Type B pancreatic cell (in vitro differentiated cells): ENCODE measurements around the gene RPN2. TPM values are rescaled to one million over a fixed set of nuclear protein-coding genes. Genes with fewer than 3 reads are reported as not detected.

Source experiments
- DNase-seq: peaks from one replicate; pipeline ENCODE4 v3.0.0; 2021; ENCODE audit warnings: mixed read lengths; ENCODE audit not compliant: unreplicated experiment; ENCODE audit errors: extremely low spot score
- H3K27ac Mint-ChIP-seq: 2 replicates; pipeline ENCODE4 v1.8.0; 2021; ENCODE audit warnings: mild to moderate bottlenecking, mixed read lengths
- H3K27me3 Mint-ChIP-seq: 2 replicates; pipeline ENCODE4 v1.8.0; 2021; ENCODE audit warnings: mixed read lengths
- H3K36me3 Mint-ChIP-seq: 2 replicates; pipeline ENCODE4 v1.8.0; 2021; ENCODE audit warnings: mixed read lengths
- H3K4me1 Mint-ChIP-seq: one replicate; pipeline ENCODE4 v1.8.0; 2021; ENCODE audit warnings: mixed read lengths; ENCODE audit not compliant: unreplicated experiment
- H3K4me3 Mint-ChIP-seq: 2 replicates; pipeline ENCODE4 v1.8.0; 2021; ENCODE audit warnings: mild to moderate bottlenecking, mixed read lengths
- H3K9me3 Mint-ChIP-seq: 2 replicates; pipeline ENCODE4 v1.8.0; 2021; ENCODE audit warnings: mixed read lengths
- total RNA-seq: library from RNA; stranded (reverse); gene quantifications from 2 replicates; pipeline ENCODE4 v1.2.1, GENCODE V29; 2021; ENCODE audit warnings: low replicate concordance
- TF ChIP-seq, protein P1 (sequence below): fragments of 200-600 bp; sonication (generic); conservative IDR thresholded peaks from 2 replicates; pipeline ENCODE4 v1.5.0; 2021; ENCODE audit warnings: antibody characterized with exemption, mild to moderate bottlenecking

The RPN2 gene
- total RNA-seq, 1 donor from 2014 or later: 184 TPM

DNA sequence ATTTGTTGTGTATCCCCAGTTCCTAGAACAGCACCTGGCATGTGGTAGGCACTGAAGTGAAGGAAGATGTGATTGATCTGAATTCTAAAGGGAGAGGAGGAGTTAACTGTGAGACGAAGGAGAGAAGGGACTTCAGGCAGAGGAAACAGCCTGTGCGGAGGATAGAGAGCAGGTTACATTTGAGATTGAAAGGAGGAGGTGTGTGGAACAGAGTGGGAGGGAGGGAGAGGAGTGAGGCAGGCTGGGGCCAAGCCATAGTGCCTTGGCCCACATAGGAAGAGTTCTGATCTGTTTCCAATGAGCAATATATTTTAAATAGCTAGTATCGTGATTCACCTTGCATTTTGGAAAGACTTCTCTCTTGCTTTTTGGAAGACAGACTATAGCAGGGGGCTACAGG lies 14.1 kb downstream of the RPN2 start:
- no peak for DNase-seq
- H3K4me1 Mint-ChIP-seq: peaks cover 28% of the 10 kb centered on the region
- no peaks in the 10 kb centered on the region for H3K9me3 Mint-ChIP-seq
- peaks cover 21% of the 10 kb centered on the region for H3K36me3 Mint-ChIP-seq
- no peak overlapping the region for H3K4me3 Mint-ChIP-seq
- TF ChIP-seq, protein P1, sequence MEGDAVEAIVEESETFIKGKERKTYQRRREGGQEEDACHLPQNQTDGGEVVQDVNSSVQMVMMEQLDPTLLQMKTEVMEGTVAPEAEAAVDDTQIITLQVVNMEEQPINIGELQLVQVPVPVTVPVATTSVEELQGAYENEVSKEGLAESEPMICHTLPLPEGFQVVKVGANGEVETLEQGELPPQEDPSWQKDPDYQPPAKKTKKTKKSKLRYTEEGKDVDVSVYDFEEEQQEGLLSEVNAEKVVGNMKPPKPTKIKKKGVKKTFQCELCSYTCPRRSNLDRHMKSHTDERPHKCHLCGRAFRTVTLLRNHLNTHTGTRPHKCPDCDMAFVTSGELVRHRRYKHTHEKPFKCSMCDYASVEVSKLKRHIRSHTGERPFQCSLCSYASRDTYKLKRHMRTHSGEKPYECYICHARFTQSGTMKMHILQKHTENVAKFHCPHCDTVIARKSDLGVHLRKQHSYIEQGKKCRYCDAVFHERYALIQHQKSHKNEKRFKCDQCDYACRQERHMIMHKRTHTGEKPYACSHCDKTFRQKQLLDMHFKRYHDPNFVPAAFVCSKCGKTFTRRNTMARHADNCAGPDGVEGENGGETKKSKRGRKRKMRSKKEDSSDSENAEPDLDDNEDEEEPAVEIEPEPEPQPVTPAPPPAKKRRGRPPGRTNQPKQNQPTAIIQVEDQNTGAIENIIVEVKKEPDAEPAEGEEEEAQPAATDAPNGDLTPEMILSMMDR: no peak
- H3K27ac Mint-ChIP-seq: no peak overlapping the region
- no peaks in the 10 kb centered on the region for H3K27me3 Mint-ChIP-seq

DNA sequence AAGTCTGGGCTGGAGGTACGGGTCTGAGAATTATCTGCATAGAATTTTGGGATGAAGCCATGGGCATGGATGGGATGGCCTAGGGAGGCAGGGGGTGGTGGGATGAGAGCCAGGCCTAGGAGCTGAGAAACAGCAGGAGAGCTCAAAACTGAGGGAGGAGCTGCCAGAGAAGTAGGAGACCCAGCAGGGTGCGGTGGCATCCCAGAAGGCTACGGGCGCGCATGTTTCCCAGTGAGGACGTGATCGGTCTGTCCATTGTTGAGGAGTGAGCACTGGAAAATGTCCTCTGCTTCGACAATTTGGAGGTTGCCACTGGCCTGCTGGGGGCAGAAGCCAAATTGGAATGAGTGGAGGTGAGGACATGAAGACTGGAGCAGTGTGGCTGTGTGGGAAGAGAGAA lies 14.7 kb downstream of the RPN2 start:
- H3K36me3 Mint-ChIP-seq: peaks cover 26% of the 10 kb centered on the region
- peaks cover 28% of the 10 kb centered on the region for H3K4me1 Mint-ChIP-seq
- TF ChIP-seq, protein P1: no peak
- H3K9me3 Mint-ChIP-seq: no peaks in the 10 kb centered on the region
- no peaks in the 10 kb centered on the region for H3K27me3 Mint-ChIP-seq
- H3K4me3 Mint-ChIP-seq: no peak overlapping the region
- H3K27ac Mint-ChIP-seq: no peak overlapping the region
- DNase-seq: no peak

DNA sequence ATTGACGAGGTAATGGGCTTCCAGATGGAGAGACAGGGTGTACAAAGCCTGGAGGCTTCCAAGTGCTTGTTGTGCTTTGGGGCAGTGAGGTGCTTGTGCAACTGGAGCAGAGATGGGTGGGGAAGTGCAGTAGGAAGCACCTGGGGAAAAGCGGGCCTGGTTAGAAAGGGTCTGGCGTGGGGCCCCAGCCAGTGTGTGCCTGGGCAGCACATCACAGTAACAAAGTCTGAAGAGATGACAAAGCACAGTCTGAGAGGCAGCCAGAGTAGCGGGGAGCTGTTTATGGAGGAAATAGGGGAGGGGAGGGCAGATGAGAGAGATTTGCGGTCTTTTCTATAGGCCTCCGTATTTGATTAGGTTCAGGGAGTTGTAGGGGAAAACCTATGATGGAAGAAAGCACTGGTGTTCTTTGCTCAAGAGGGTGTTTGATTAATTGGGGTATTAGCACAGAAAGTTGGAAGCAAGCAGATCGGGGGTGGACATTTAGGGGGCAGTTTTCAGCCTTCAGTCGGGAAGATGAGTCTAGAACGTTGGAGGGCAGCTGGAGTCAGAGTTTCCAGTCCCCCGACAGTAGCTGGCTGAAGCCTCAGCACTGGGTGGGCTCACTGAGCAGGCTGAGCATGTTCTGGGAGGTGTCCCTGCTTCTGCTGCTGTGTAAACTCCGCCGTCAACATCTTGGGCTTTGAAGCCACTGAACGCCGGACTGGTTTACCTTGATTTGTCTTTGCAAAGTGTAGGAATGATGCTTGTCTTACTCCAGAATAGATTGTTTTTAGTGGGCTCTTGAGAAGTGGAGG lies 15.7 kb downstream of the RPN2 start:
- Mint-ChIP-seq H3K27ac (peak overlapping the region; percentile 81), H3K27me3 (no peaks in the 10 kb centered on the region), H3K4me1 (peaks cover 28% of the 10 kb centered on the region), H3K4me3 (no peak overlapping the region), H3K36me3 (peaks cover 30% of the 10 kb centered on the region), H3K9me3 (no peaks in the 10 kb centered on the region)
- DNase-seq: no peak
- TF ChIP-seq, protein P1: no peak

DNA sequence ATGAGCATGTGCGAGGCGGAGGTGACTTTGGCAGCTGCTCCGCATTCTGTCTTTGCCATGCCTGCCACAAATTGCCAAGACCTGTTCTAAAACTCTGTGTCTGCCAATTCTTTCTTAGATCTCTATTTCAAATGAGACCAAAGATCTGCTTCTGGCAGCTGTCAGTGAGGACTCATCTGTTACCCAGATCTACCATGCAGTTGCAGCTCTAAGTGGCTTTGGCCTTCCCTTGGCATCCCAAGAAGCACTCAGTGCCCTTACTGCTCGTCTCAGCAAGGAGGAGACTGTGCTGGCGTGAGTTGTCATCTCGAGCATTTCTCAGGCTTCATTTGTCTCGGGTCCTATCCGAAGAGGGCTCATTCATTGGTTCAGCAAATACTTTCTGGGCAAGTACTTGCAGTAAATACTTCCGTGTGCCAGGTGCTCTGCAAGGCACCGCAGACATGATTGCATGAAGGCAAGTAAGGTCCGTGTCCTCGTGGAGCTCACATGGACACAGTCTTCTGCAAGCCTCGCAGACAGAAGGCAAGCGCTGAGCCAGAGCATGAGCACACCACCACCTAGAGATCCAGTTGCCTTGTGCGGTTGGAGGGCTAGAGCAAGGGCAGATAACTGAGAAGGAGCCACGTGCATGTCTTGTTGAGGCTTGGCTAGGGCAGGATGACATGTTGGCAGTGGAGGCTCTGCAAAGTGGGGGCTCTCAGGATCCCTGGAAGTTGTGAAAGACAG lies 20.0 kb downstream of the RPN2 start:
- Mint-ChIP-seq H3K4me3 (no peak overlapping the region), H3K4me1 (peaks cover 29% of the 10 kb centered on the region), H3K27me3 (no peaks in the 10 kb centered on the region), H3K9me3 (no peaks in the 10 kb centered on the region), H3K27ac (no peak overlapping the region), H3K36me3 (peaks cover 33% of the 10 kb centered on the region)
- no peak for DNase-seq
- TF ChIP-seq, protein P1: no peak

DNA sequence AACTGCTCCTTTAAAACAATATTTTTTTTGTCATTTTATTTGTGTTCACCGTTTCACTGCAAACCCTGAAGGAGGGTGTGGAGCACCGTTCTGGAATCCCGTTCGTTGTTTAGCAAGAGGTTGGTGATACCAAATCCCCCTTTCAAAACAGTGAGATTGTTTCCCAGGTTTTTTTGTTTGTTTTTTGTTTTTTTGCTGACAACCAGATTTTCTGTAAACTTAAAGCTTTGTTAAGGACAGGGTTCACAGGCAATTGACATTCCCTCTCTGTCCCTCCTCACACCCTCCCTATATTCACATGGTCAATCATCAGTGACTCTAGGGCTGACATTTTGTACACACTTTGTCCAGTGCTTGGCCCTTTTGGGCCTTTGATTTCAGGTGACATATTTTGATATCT lies 21.2 kb downstream of the RPN2 start:
- Mint-ChIP-seq H3K9me3 (no peaks in the 10 kb centered on the region), H3K4me1 (peaks cover 29% of the 10 kb centered on the region), H3K27ac (peak overlapping the region; percentile 33), H3K36me3 (peaks cover 46% of the 10 kb centered on the region), H3K4me3 (no peak overlapping the region), H3K27me3 (no peaks in the 10 kb centered on the region)
- TF ChIP-seq, protein P1: no peak
- no peak for DNase-seq
